Measurements from ENCODE around the gene DDX41. TPM values are rescaled to one million over a fixed set of nuclear protein-coding genes. Genes with fewer than 3 reads are reported as not detected.

The DDX41 gene
- total and polyA plus RNA-seq, 10 of the 15 experiments (the other 5 are each of a cell fraction or from before 2014, with no cell fraction given), result 32.7 to 215 (median 93.6) TPM

DNA sequence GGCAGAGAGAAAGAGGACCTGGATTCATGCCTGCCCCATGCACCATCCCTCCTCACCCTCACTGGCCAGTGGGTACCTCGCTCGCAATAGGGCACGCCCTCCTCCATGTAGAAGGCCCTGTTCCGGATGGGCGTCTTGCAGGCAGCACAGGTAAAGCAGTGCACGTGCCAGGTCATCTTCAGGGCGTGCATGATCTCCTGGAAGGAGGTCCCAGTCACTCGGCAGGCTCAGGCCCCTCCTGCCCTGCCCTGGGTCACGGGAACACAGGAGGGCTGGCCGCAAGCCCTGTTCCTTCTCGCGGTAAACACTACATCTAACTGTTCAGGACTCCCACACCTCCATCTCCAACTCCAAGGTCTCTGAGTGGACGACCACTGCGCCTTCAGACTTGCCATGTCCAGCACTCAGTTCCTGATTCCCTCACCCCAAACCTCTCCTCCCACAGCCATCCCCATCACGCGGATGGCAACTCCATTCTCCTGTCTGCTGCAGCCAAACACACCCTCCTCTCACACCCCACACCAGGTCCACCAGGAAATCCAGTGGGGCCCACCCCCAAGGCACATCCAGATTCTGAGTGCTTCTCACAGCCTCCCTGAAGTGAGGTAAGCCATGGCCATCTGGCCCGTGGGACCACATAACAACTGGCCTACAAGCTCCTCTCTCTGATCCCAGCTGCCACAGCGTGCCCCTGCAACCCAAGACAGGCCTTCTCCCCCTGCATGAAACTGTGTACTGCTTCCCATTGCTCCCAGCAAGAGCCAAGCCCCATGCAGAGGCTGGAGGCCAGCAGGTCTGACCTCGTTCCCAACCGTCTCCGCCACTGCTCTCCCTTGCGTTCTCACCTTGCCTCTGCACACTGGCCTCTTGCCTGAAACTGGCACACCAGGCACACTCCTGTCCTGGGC is 32.5 kb downstream of the DDX41 start:
- Histone ChIP-seq H2AFZ (ENCODE audit: control insufficient read depth, low read depth, low read length) (no peak overlapping the region), H3K27me3 (replicated peaks in 1 of 2; ENCODE audit: control insufficient read depth in 2 of 2, insufficient read depth in 2 of 2, low read length in 1 of 2) (no peaks in the 10 kb centered on the region), H3K36me3 (ENCODE audit: control insufficient read depth in 2 of 2, insufficient read depth in 2 of 2, low read length in 1 of 2) (no peaks in the 10 kb centered on the region; a peak in 2 of 4 replicates), H3K4me2 (ENCODE audit: control insufficient read depth, insufficient read depth) (no peak overlapping the region), H3K4me3 (no peak overlapping the region), H3K9me3 (replicated peaks; ENCODE audit: control insufficient read depth, insufficient read depth, low read length) (no peaks in the 10 kb centered on the region), H3K27ac (ENCODE audit: control insufficient read depth, insufficient read depth) (no peak overlapping the region), H4K20me1 (ENCODE audit: control insufficient read depth, insufficient read depth) (no peaks in the 10 kb centered on the region), H3K79me2 (ENCODE audit: control insufficient read depth, insufficient read depth, low read length) (no peaks in the 10 kb centered on the region), H3K4me1 (ENCODE audit: control insufficient read depth, insufficient read depth, low read length) (peaks cover 8% of the 10 kb centered on the region), H3K9ac (ENCODE audit: control insufficient read depth, insufficient read depth, low read length) (no peak overlapping the region)
- BruUV-seq (replicated peaks), result no TSS peak
- intact Hi-C loops (cut with micrococcal nuclease; ENCODE audit: unreplicated experiment) (no loop called here), in situ Hi-C loops (cut with MboI) (no loop called here)
- ChIA-PET CTCF (interaction anchor here (1.1 kb wide), 1 partner anchor 8 kb away, joined by 3 read pairs; no protein-coding TSS in a partner anchor), SMC1A (ENCODE audit: uncharacterized antibody, unreplicated experiment) (no interaction called here), POLR2A (no interaction called here), RAD21 (ENCODE audit: unreplicated experiment) (no interaction called here)
- ATAC-seq (no peak), DNase-seq (ENCODE audit: low read depth, low spot score) (no peak), FAIRE-seq (no peak)
- TF ChIP-seq PAX8 (IDR thresholded peaks at IDR 0.05), result no peak
- no peak for TF ChIP-seq ZZZ3 (IDR thresholded peaks at IDR 0.05; ENCODE audit: control insufficient read depth, insufficient read length, low read depth)
- no peak for TF ChIP-seq NBN (IDR thresholded peaks at IDR 0.05)
- no peak for TF ChIP-seq STAT1 (conservative IDR thresholded peaks at IDR 0.05)
- TF ChIP-seq SREBF2 (IDR thresholded peaks at IDR 0.05; ENCODE audit: low read length), result no peak
- peak; percentile 55 for TF ChIP-seq POLR2A (IDR thresholded peaks at IDR 0.05; ENCODE audit: low read depth, low read length)
- no peak for TF ChIP-seq TCF7 (IDR thresholded peaks at IDR 0.05; ENCODE audit: borderline replicate concordance)
- no peak for TF ChIP-seq BMI1 (IDR thresholded peaks at IDR 0.05; ENCODE audit: borderline replicate concordance)
- 80% methylated on average over 22 of the region's 22 CpGs for WGBS (ENCODE audit: insufficient coverage, insufficient replicate concordance, low lambda C conversion rate, missing lambda C conversion rate)

DNA sequence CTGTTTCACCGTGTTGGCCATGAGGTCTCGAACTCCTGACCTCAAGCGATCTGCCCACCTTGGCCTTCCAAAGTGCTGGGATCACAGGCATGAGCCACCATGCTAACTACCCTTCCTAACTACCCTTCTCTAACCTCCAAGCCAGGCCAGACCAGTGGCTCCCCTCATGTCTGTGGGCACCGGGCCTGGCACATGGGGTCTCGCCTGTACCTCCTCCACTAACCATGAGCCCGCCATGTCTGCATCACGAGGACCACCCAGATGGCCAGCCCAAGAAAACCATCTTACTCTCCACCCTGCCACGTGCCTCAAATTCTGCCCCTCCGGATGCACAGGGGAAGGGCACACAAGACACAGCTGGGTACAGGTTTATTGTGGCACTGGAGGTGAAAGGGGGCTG is 33.7 kb downstream of the DDX41 start:
- in situ Hi-C loops (cut with MboI), result no loop called here

More for the DNA sequence above, 33.7 kb downstream of the DDX41 start:
- no peak for ATAC-seq
- H3K9ac ChIP-seq (ENCODE audit: control insufficient read depth, insufficient read depth, low read length), result no peak overlapping the region
- DNase-seq (ENCODE audit: low read depth, low spot score), result no peak
- H3K27ac ChIP-seq (ENCODE audit: control insufficient read depth, insufficient read depth), result no peak overlapping the region
- H3K4me2 ChIP-seq (ENCODE audit: control insufficient read depth, insufficient read depth), result no peak overlapping the region
- POLR2A ChIA-PET, result no interaction called here
- BruUV-seq (replicated peaks), result no TSS peak
- no peaks in the 10 kb centered on the region for H3K79me2 ChIP-seq (ENCODE audit: control insufficient read depth, insufficient read depth, low read length)
- intact Hi-C loops (cut with micrococcal nuclease; ENCODE audit: unreplicated experiment), result no loop called here
- CTCF ChIA-PET, result no interaction called here
- no peak overlapping the region for H3K4me3 ChIP-seq
- H4K20me1 ChIP-seq (ENCODE audit: control insufficient read depth, insufficient read depth), result no peaks in the 10 kb centered on the region
- FAIRE-seq, result no peak
- TF ChIP-seq, protein P1, sequence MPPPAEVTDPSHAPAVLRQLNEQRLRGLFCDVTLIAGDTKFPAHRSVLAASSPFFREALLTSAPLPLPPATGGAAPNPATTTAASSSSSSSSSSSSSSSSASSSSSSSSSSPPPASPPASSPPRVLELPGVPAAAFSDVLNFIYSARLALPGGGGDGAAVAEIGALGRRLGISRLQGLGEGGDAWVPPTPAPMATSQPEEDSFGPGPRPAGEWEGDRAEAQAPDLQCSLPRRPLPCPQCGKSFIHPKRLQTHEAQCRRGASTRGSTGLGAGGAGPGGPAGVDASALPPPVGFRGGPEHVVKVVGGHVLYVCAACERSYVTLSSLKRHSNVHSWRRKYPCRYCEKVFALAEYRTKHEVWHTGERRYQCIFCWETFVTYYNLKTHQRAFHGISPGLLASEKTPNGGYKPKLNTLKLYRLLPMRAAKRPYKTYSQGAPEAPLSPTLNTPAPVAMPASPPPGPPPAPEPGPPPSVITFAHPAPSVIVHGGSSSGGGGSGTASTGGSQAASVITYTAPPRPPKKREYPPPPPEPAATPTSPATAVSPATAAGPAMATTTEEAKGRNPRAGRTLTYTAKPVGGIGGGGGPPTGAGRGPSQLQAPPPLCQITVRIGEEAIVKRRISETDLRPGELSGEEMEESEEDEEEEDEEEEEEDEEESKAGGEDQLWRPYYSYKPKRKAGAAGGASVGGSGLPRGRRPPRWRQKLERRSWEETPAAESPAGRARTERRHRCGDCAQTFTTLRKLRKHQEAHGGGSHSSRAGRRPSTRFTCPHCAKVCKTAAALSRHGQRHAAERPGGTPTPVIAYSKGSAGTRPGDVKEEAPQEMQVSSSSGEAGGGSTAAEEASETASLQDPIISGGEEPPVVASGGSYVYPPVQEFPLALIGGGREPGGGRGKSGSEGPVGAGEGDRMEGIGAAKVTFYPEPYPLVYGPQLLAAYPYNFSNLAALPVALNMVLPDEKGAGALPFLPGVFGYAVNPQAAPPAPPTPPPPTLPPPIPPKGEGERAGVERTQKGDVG (CRISPR knock-in tag; IDR thresholded peaks at IDR 0.05), result no peak
- TF ChIP-seq POLR2A (IDR thresholded peaks at IDR 0.05; ENCODE audit: low read depth, low read length), result 0 out of 2 replicates have a peak, but pooled peaks have one; percentile 12
- RAD21 ChIA-PET (ENCODE audit: unreplicated experiment), result no interaction called here
- no peaks in the 10 kb centered on the region for H3K9me3 ChIP-seq (replicated peaks; ENCODE audit: control insufficient read depth, insufficient read depth, low read length)
- H3K27me3 ChIP-seq (replicated peaks in 1 of 2; ENCODE audit: control insufficient read depth in 2 of 2, insufficient read depth in 2 of 2, low read length in 1 of 2), result no peaks in the 10 kb centered on the region
- SMC1A ChIA-PET (ENCODE audit: uncharacterized antibody, unreplicated experiment), result no interaction called here
- H2AFZ ChIP-seq (ENCODE audit: control insufficient read depth, low read depth, low read length), result no peak overlapping the region
- H3K36me3 ChIP-seq (ENCODE audit: control insufficient read depth in 2 of 2, insufficient read depth in 2 of 2, low read length in 1 of 2), result no peaks in the 10 kb centered on the region; a peak in 2 of 4 replicates
- 85% methylated on average over 9 of the region's 9 CpGs for WGBS (ENCODE audit: insufficient coverage, insufficient replicate concordance, low lambda C conversion rate, missing lambda C conversion rate)
- peaks cover 12% of the 10 kb centered on the region for H3K4me1 ChIP-seq (ENCODE audit: control insufficient read depth, insufficient read depth, low read length)

Data from GM12878 (cell line).